ENCODE measurements around the gene SIKE1. TPM values are rescaled to one million over a fixed set of nuclear protein-coding genes. Genes with fewer than 3 reads are reported as not detected.

SIKE1 gene
- total RNA-seq, 4 donors from 2014 or later: 29.7 to 57.4 (median 34.0) TPM

DNA sequence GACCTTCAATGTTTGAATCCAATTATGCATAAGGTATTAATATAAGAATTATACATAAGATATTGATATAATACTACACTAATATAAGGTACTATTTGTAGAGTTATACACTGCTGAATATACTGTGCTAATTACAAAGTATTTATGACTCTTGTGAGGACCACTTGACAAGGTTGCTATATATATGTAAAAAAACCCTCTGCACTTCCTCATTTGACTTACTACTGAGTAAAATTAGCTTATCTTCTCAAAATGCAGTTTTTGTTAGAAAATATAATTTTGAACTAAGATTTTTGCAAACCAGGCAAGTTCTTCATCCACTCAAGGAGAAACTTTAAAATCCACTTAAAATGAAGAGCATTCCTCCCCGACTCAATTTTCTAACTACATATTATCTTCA, 8.5 kb downstream of the SIKE1 start:
- ATAC-seq: no peak
- no peak for TF ChIP-seq CTCF (IDR thresholded peaks at IDR 0.05)
- no peak for TF ChIP-seq POLR2A (IDR thresholded peaks at IDR 0.05)
- TF ChIP-seq POLR2AphosphoS5 (IDR thresholded peaks at IDR 0.05): no peak
- no peak for TF ChIP-seq EP300 (IDR thresholded peaks at IDR 0.05)
- no peak overlapping the region for H3K27ac ChIP-seq
- H3K4me3 ChIP-seq: no peak overlapping the region
- H3K9me3 ChIP-seq: no peaks in the 10 kb centered on the region
- no peaks in the 10 kb centered on the region for H3K27me3 ChIP-seq
- no peaks in the 10 kb centered on the region for H3K4me1 ChIP-seq
- peaks cover 0 to 84% of the 10 kb centered on the region in 2 donors for H3K36me3 ChIP-seq
- 77 to 100% methylated on average over 1 of the region's 1 CpG for WGBS, 2 donors (ENCODE audit: low coverage in 1 of 2)

DNA sequence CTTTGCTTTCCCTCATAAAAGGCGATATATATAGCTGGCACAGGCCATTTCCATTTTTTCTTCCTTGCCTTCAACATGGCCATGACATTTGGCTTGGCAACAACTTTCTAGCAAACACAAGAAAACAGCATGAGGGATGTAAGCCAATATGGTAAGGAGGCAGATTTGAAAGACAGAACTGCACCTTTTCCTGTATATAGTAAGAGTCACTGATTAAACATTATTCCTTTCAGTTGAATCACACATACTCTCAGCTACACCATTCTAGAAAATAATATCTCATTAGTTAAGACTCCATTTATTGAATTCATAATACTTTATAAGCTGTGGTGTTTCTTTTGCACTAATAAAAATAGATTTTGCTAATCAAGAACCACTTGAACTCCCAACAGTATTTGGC, 9.5 kb downstream of the SIKE1 start:
- H3K27me3 ChIP-seq: no peaks in the 10 kb centered on the region
- peaks cover 0 to 79% of the 10 kb centered on the region in 2 donors for H3K36me3 ChIP-seq
- TF ChIP-seq POLR2A (IDR thresholded peaks at IDR 0.05) (no peak), EP300 (IDR thresholded peaks at IDR 0.05) (no peak), POLR2AphosphoS5 (IDR thresholded peaks at IDR 0.05) (no peak), CTCF (IDR thresholded peaks at IDR 0.05) (no peak)
- ATAC-seq: no peak
- H3K4me1 ChIP-seq: no peaks in the 10 kb centered on the region
- no peaks in the 10 kb centered on the region for H3K9me3 ChIP-seq
- H3K4me3 ChIP-seq: no peak overlapping the region
- no peak overlapping the region for H3K27ac ChIP-seq
- WGBS, 2 donors (ENCODE audit: low coverage in 1 of 2): 85 to 100% methylated on average over 1 of the region's 1 CpG

DNA sequence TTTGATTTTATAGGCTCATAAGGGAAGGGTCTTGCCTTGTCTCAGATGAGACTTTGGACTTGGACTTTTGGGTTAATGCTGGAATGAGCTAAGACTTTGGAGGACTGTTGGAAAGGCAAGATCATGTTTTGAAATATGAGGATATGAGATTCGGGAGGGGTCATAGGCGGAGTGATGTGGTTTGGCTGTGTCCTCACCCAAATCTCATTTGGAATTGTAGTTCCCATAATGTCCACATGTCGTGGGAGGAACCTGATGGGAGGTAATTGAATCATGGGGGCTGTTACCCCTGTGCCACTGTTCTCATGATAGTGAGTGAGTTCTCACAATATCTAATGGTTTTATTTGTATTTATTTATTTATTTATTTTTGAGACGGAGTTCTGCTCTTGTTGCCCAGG, 15.8 kb downstream of the SIKE1 start:
- no peaks in the 10 kb centered on the region for H3K27me3 ChIP-seq
- no peak overlapping the region for H3K4me3 ChIP-seq
- H3K36me3 ChIP-seq: peaks cover 0 to 16% of the 10 kb centered on the region in 2 donors
- no peak for ATAC-seq
- H3K4me1 ChIP-seq: no peaks in the 10 kb centered on the region
- no peaks in the 10 kb centered on the region for H3K9me3 ChIP-seq
- no peak overlapping the region for H3K27ac ChIP-seq
- WGBS, 2 donors (ENCODE audit: low coverage in 1 of 2): 73 to 85% methylated on average over 3 to 4 of the region's 4 CpGs
- TF ChIP-seq POLR2A (IDR thresholded peaks at IDR 0.05) (no peak), EP300 (IDR thresholded peaks at IDR 0.05) (no peak), CTCF (IDR thresholded peaks at IDR 0.05) (no peak), POLR2AphosphoS5 (IDR thresholded peaks at IDR 0.05) (no peak)

DNA sequence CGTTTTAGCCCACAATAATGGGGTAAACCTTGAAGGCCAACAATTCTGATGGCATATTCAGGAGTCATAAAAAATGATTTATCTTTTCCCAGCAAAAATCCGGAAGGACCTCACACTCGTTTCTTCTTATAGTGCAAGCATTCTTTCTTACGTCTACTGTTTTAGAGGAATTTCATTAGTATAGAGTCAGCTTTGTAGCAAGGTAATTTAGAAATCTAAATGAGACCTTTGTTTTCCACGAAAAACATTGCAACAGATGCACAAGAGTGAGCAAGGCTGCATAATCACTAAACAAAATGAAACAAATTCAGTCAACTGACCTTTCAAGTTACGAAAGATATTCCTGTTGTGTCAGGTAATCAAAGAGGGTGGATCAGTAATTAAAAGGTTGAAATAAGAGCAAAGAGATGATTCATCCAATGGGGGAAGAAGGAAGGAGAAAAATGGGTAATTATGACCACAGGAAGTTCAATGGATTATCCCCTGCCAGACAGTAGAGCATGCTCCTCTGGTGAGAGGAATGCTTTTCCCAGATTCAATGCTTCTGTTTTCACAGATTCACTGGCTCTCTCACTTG, 22.1 kb downstream of the SIKE1 start:
- Histone ChIP-seq H3K4me1 (peaks cover 23 to 43% (median 29%) of the 10 kb centered on the region in 3 donors), H3K36me3 (no peaks in the 10 kb centered on the region), H3K9me3 (no peaks in the 10 kb centered on the region), H3K27me3 (no peaks in the 10 kb centered on the region), H3K27ac (peak overlapping the region; percentile 99 to 100 (median 99)), H3K4me3 (peak overlapping the region; percentile 98 to 99)
- TF ChIP-seq POLR2A (IDR thresholded peaks at IDR 0.05): no peak
- TF ChIP-seq POLR2AphosphoS5 (IDR thresholded peaks at IDR 0.05): no peak
- TF ChIP-seq CTCF (IDR thresholded peaks at IDR 0.05): peak in 1 of 4 experiments; percentile 11
- TF ChIP-seq EP300 (IDR thresholded peaks at IDR 0.05): no peak
- no peak for ATAC-seq
- 28 to 29% methylated on average over 5 to 6 of the region's 6 CpGs for WGBS, 2 donors (ENCODE audit: low coverage in 1 of 2)

Measured in gastroesophageal sphincter (tissue), 4 donors.